Stimulated activated CD4-positive, alpha-beta T cell treated with anti-CD3 and anti-CD28 coated beads, Interleukin-4, amount 100 ng/mL, for 48 hours (primary cell): ENCODE measurements around the gene IBA57.
"Not testable (repeated sequence)": the region's sequence is repeated elsewhere in the genome, so short reads cannot be mapped to it uniquely, and the experiment has no call there.

Experiments
- DNase-seq, 2 donors: peaks; one replicate each; pipeline ENCODE4 v3.0.0-alpha.2; 2020; ENCODE audit warnings: low read depth in 2 of 2

The IBA57 gene

GRCh38 chr1:228212415-228212965 lies 46.9 kb downstream of the IBA57 start:
- no peak for DNase-seq

- DNase-seq, result peak; percentile 90 to 91
Measured at GRCh38 chr1:228212966-228213844, 47.6 kb downstream of the IBA57 start.

- no peak for DNase-seq
Measured at GRCh38 chr1:228213917-228214808, 48.6 kb downstream of the IBA57 start.

DNA sequence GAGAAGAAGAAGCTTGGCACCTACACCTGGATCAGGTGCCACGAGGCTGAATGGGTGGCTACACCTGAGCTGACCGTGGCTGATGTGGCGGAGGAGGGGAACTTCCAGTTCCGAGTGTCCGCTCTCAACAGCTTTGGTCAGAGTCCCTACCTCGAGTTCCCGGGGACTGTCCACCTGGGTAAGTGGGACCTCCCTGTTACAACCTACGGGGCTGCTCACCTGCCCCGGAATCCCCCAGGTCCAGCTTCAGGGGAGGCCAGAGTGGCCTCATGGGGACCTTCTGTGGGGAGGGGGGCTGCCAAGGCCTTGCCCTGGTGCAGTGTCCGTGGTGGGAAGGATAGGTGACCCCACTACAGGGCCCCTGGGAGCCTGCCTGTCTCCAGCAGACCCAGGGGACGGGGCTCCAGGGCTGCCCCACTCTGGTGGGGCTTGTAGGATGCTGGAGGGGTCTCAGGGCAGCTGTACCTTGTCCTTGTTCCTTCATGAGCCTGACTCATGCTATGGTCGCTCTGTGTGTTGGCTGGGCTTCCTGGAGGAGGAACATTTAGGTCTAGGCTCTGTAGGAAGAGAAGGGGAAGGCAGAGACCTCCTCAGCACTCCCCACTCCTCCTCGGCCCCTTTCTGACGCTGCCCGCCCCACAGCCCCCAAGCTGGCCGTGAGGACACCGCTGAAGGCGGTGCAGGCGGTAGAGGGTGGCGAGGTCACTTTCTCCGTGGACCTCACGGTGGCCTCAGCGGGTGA lies 49.5 kb downstream of the IBA57 start:
- DNase-seq, result no peak

- DNase-seq, result no peak
Measured at GRCh38 chr1:228215663-228216116, 50.1 kb downstream of the IBA57 start.

- DNase-seq, result no peak
Measured at GRCh38 chr1:228216371-228217320, 51.0 kb downstream of the IBA57 start.

GRCh38 chr1:228217551-228218344 lies 52.1 kb downstream of the IBA57 start:
- DNase-seq, result no peak

- DNase-seq, result no peak
Measured at GRCh38 chr1:228218513-228219244, 53.1 kb downstream of the IBA57 start.

GRCh38 chr1:228219245-228219961 lies 53.8 kb downstream of the IBA57 start:
- DNase-seq, result no peak

GRCh38 chr1:228219962-228220780 lies 54.6 kb downstream of the IBA57 start:
- no peak for DNase-seq

DNA sequence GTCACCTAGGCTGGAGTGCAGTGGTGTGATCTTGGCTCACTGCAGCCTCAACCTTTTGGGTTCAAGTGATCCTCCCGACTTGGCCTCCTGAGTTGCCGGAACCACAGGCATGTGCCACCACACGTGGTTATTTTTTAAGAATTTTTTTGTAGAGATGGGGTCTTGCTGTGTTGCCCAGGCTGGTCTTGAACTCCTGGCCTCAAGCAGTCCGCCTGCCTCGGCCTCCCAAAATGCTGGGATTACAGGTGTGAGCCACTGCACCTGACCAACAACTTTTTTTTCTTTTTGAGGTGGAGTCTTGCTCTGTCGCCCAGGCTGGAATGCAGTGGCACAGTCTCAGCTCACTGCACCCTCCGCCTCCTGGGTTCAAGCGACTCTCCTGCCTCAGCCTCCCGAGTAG lies 55.5 kb downstream of the IBA57 start:
- DNase-seq, result not testable (repeated sequence)

DNA sequence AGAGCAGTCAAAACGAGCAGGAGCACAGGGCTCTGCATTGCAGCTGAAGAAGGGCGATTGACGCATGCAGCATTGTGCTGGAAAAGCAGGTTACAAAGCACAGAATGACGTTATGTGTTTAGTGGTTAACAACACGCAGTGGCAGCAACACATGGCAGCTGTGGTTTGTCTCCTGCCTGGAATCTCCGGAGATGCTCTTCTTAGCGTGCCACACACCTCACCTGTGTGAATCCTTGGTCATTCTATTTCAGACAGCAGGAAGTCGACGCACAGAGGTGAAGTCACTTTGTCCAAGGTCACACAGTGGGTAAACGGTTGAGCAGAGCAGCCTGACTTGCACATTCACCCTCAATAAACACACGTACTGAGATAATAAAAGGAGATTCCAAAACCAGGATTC lies 56.9 kb downstream of the IBA57 start:
- no peak for DNase-seq

- no peak for DNase-seq
Measured at GRCh38 chr1:228224198-228225164, 58.9 kb downstream of the IBA57 start.

DNA sequence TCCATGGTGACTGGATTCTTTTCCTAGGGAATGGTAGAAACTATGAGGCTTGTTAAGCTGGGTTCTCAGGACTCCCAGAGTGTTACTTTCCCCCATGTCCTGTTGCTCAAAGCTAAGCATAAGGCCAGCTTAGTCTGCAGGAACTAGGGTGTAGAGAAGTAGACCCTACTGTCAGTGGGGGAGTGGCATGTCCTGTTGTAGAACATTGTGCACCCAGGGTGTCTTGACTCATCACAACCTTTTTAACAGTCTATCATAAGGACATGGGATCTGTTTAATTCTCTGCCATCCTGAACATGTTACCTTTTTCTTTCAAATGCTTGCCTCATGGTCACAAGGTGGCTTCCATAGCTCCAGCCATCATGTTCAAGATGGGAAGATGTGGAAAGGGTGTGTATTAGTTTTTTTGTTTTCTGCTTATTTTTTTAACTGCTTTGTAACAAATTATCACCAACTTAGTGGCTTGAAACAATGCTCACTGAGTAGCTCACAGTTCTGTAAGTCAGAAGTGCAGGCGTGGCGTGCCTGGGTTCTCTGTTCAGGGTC lies 59.6 kb downstream of the IBA57 start:
- DNase-seq, result no peak

GRCh38 chr1:228225740-228226139 lies 60.1 kb downstream of the IBA57 start:
- DNase-seq, result no peak
